NT2/D1 (cell line): Measurements from ENCODE around the gene PCTP.

Experiments
- DNase-seq: peaks from one replicate; pipeline ENCODE4 v3.0.0-alpha.2; 2011; ENCODE audit warnings: low read depth, low spot score
- H3K27me3 ChIP-seq: 2 replicates; pipeline ENCODE4 v1.6.0; 2011; ENCODE audit warnings: mild to moderate bottlenecking; ENCODE audit not compliant: insufficient read length, insufficient read depth
- H3K36me3 ChIP-seq: 2 replicates; pipeline ENCODE4 v1.6.1; 2011; ENCODE audit warnings: mild to moderate bottlenecking, low read length, mixed read lengths; ENCODE audit not compliant: insufficient read depth, insufficient read length
- H3K4me1 ChIP-seq: 2 replicates; pipeline ENCODE4 v1.5.1; 2011; ENCODE audit not compliant: insufficient read depth, insufficient read length
- H3K4me3 ChIP-seq: 2 replicates; pipeline ENCODE4 v1.5.1; 2011; ENCODE audit warnings: low read depth; ENCODE audit not compliant: insufficient read length
- H3K9ac ChIP-seq: 2 replicates; pipeline ENCODE4 v1.6.0; 2011; ENCODE audit warnings: low read depth; ENCODE audit not compliant: insufficient read length
- H3K9me3 ChIP-seq: 2 replicates; pipeline ENCODE4 v1.5.1; 2011; ENCODE audit warnings: mild to moderate bottlenecking, low read length; ENCODE audit not compliant: insufficient read depth
- SUZ12 ChIP-seq: IDR thresholded peaks from 2 replicates; pipeline ENCODE4 v1.6.1; 2011; ENCODE audit not compliant: insufficient read length, insufficient read depth; ENCODE audit errors: extremely low read depth
- YY1 ChIP-seq: IDR thresholded peaks from 2 replicates; pipeline ENCODE4 v1.6.1; 2011; ENCODE audit not compliant: insufficient read length, insufficient read depth
- ZNF274 ChIP-seq: IDR thresholded peaks from 2 replicates; pipeline ENCODE4 v1.6.1; 2011; ENCODE audit warnings: mild to moderate bottlenecking, low read depth, low read length

The PCTP gene

GRCh38 chr17:55709440-55709839 lies 41.4 kb upstream of the PCTP start:
- Histone ChIP-seq H3K27me3 (no peaks in the 10 kb centered on the region), H3K4me1 (peaks cover 2% of the 10 kb centered on the region), H3K36me3 (no peaks in the 10 kb centered on the region), H3K9me3 (no peaks in the 10 kb centered on the region), H3K9ac (no peak overlapping the region), H3K4me3 (no peak overlapping the region)
- no peak for DNase-seq
- TF ChIP-seq SUZ12 (no peak), ZNF274 (no peak), YY1 (no peak)

- Histone ChIP-seq H3K4me1 (peaks cover 2% of the 10 kb centered on the region), H3K36me3 (no peaks in the 10 kb centered on the region), H3K9ac (no peak overlapping the region), H3K4me3 (no peak overlapping the region), H3K27me3 (no peaks in the 10 kb centered on the region), H3K9me3 (no peaks in the 10 kb centered on the region)
- no peak for TF ChIP-seq YY1
- no peak for TF ChIP-seq ZNF274
- no peak for TF ChIP-seq SUZ12
- no peak for DNase-seq
These were observed 40.9 kb upstream of the PCTP start for GRCh38 chr17:55709984-55710383.

- TF ChIP-seq YY1 (no peak), ZNF274 (no peak), SUZ12 (no peak)
- H3K36me3 ChIP-seq, result no peaks in the 10 kb centered on the region
- no peaks in the 10 kb centered on the region for H3K9me3 ChIP-seq
- H3K27me3 ChIP-seq, result no peaks in the 10 kb centered on the region
- DNase-seq, result no peak
- H3K4me3 ChIP-seq, result no peak overlapping the region
- no peak overlapping the region for H3K9ac ChIP-seq
- H3K4me1 ChIP-seq, result peaks cover 2% of the 10 kb centered on the region
These were observed 40.4 kb upstream of the PCTP start for GRCh38 chr17:55710410-55710809.

GRCh38 chr17:55710829-55711496 lies 39.9 kb upstream of the PCTP start:
- Histone ChIP-seq H3K9me3 (no peaks in the 10 kb centered on the region), H3K4me1 (peaks cover 2% of the 10 kb centered on the region), H3K4me3 (no peak overlapping the region), H3K27me3 (no peaks in the 10 kb centered on the region), H3K36me3 (no peaks in the 10 kb centered on the region), H3K9ac (no peak overlapping the region)
- DNase-seq, result no peak
- no peak for TF ChIP-seq ZNF274
- TF ChIP-seq SUZ12, result no peak
- TF ChIP-seq YY1, result no peak

GRCh38 chr17:55717432-55717831 lies 33.4 kb upstream of the PCTP start:
- Histone ChIP-seq H3K36me3 (no peaks in the 10 kb centered on the region), H3K4me3 (no peak overlapping the region), H3K27me3 (no peaks in the 10 kb centered on the region), H3K4me1 (no peaks in the 10 kb centered on the region), H3K9me3 (no peaks in the 10 kb centered on the region), H3K9ac (no peak overlapping the region)
- DNase-seq, result no peak
- TF ChIP-seq SUZ12 (no peak), ZNF274 (no peak), YY1 (no peak)

GRCh38 chr17:55717898-55718735 lies 32.7 kb upstream of the PCTP start:
- DNase-seq, result peak; percentile 57
- H3K4me3 ChIP-seq, result no peak overlapping the region
- no peaks in the 10 kb centered on the region for H3K4me1 ChIP-seq
- H3K9me3 ChIP-seq, result no peaks in the 10 kb centered on the region
- H3K36me3 ChIP-seq, result no peaks in the 10 kb centered on the region
- TF ChIP-seq YY1 (no peak), SUZ12 (no peak), ZNF274 (no peak)
- H3K27me3 ChIP-seq, result no peaks in the 10 kb centered on the region
- H3K9ac ChIP-seq, result no peak overlapping the region

GRCh38 chr17:55720919-55721836 lies 29.7 kb upstream of the PCTP start:
- no peaks in the 10 kb centered on the region for H3K27me3 ChIP-seq
- H3K36me3 ChIP-seq, result no peaks in the 10 kb centered on the region
- TF ChIP-seq SUZ12 (no peak), YY1 (no peak), ZNF274 (no peak)
- H3K9me3 ChIP-seq, result no peaks in the 10 kb centered on the region
- no peak overlapping the region for H3K9ac ChIP-seq
- no peaks in the 10 kb centered on the region for H3K4me1 ChIP-seq
- H3K4me3 ChIP-seq, result no peak overlapping the region
- DNase-seq, result no peak
